HCT116 (cell line): Measurements from ENCODE around the gene LFNG. TPM values are rescaled to one million over a fixed set of nuclear protein-coding genes. Genes with fewer than 3 reads are reported as not detected.

Source experiments
- ATAC-seq: fragments of 200-7000 bp; cut with Tn5 transposase; 2 replicates; pipeline ENCODE4 v1.9.1; 2020; ENCODE audit warnings: mild to moderate bottlenecking, moderate library complexity
- BruUV-seq: library from RNA; stranded (reverse); fragments of 400-500 nt; replicated peaks from 2 replicates; lab custom pipeline; 2021; lab: Mats Ljungman, UMichigan
- CTCF ChIA-PET: fragments of 300-600 bp; sonication (Branson Sonifier 250); formaldehyde crosslinking; loops from one replicate; lab custom pipeline; 2021; ENCODE audit warnings: antibody characterized with exemption; lab: Charles Lee
- POLR2A ChIA-PET: fragments of 300-600, 350-600 bp; sonication (Branson Sonifier 250); formaldehyde crosslinking; loops from one replicate; lab custom pipeline; 2021; ENCODE audit warnings: antibody characterized with exemption; lab: Charles Lee
- RAD21 ChIA-PET, 2 experiments: fragments of 300-600 bp; sonication (Branson Sonifier 250); formaldehyde crosslinking; loops; one replicate each; lab custom pipeline; 2023; ENCODE audit warnings: low total read pairs in 2 of 2; ENCODE audit not compliant: uncharacterized antibody in 2 of 2, unreplicated experiment in 2 of 2, low non-redundant PET in 1 of 2; lab: Charles Lee
- DNase-seq: peaks from one replicate; pipeline ENCODE4 v3.0.0-alpha.2; 2010; ENCODE audit warnings: low read depth, low spot score
- H2AFZ ChIP-seq: fragments of 200-600 bp; shearing (Covaris generic), sonication (generic); 2 replicates; pipeline ENCODE4 v1.6.1; 2017; ENCODE audit warnings: low read depth, mixed run types, mixed read lengths, antibody characterized with exemption, low read length; ENCODE audit not compliant: poor library complexity, severe bottlenecking
- H3K27ac ChIP-seq: 2 replicates; pipeline ENCODE4 v1.5.1; 2012; ENCODE audit warnings: low read depth, low read length
- H3K27me3 ChIP-seq: fragments of 200-600 bp; sonication (generic); 2 replicates; pipeline ENCODE4 v1.6.1; 2016; ENCODE audit warnings: mixed run types, low read length, mixed read lengths; ENCODE audit not compliant: insufficient read depth
- H3K36me3 ChIP-seq, 2 experiments: fragments of 200-500 bp in 1 of 2; fragments of 200-600 bp in 1 of 2; sonication (Bioruptor generic) in 1 of 2; sonication (generic) in 1 of 2; 2 replicates each; pipeline versions ENCODE4 v1.5.1 to v1.6.1; 2014 to 2016; ENCODE audit warnings: low read length in 2 of 2, inconsistent platforms in 1 of 2, mixed read lengths in 1 of 2, mixed run types in 1 of 2; ENCODE audit not compliant: insufficient read depth in 2 of 2, control insufficient read depth in 1 of 2
- H3K4me1 ChIP-seq, 2 experiments: fragments of 200-600 bp in 1 of 2; sonication (generic) in 1 of 2; 2 replicates each; pipeline versions ENCODE4 v1.5.1 to v1.6.1; 2012 to 2017; ENCODE audit warnings: low read length in 2 of 2, inconsistent platforms in 1 of 2, mild to moderate bottlenecking in 1 of 2, mixed read lengths in 1 of 2, mixed run types in 1 of 2, moderate library complexity in 1 of 2; ENCODE audit not compliant: insufficient read depth in 2 of 2, control insufficient read depth in 1 of 2
- H3K4me2 ChIP-seq: fragments of 200-600 bp; sonication (generic); 2 replicates; pipeline ENCODE4 v1.6.1; 2017; ENCODE audit warnings: mixed run types, low read length, mixed read lengths
- H3K4me3 ChIP-seq, 2 experiments: fragments of 200-600 bp in 1 of 2; sonication (generic) in 1 of 2; replicated peaks in 1 of 2; 2 replicates each; pipeline ENCODE4 v1.5.1; 2011 to 2016; ENCODE audit warnings: low read length in 2 of 2, control low read depth in 1 of 2, low read depth in 1 of 2, mild to moderate bottlenecking in 1 of 2, mixed read lengths in 1 of 2, mixed run types in 1 of 2
- H3K79me2 ChIP-seq: fragments of 200-600 bp; sonication (generic); 2 replicates; pipeline ENCODE4 v1.6.1; 2017; ENCODE audit warnings: mild to moderate bottlenecking, mixed run types, low read length, moderate library complexity, mixed read lengths; ENCODE audit not compliant: insufficient read depth
- H3K9ac ChIP-seq: fragments of 200-600 bp; sonication (generic); 2 replicates; pipeline ENCODE4 v1.6.1; 2016; ENCODE audit warnings: low read length, mixed read lengths
- H3K9me2 ChIP-seq: fragments of 200-600 bp; sonication (generic), shearing (Covaris generic); 2 replicates; pipeline ENCODE4 v1.6.1; 2017; ENCODE audit warnings: mixed run types, mild to moderate bottlenecking, moderate library complexity; ENCODE audit not compliant: insufficient read depth
- H3K9me3 ChIP-seq, 2 experiments: fragments of 200-500 bp in 1 of 2; fragments of 200-600 bp in 1 of 2; sonication (Bioruptor generic) in 1 of 2; sonication (generic) in 1 of 2; 2 replicates each; pipeline ENCODE4 v1.6.1; 2014 to 2017; ENCODE audit warnings: low read length in 2 of 2, mixed read lengths in 2 of 2, inconsistent platforms in 1 of 2, low read depth in 1 of 2, mild to moderate bottlenecking in 1 of 2, mixed run types in 1 of 2, moderate library complexity in 1 of 2; ENCODE audit not compliant: control insufficient read depth in 1 of 2, insufficient read depth in 1 of 2
- H4K20me1 ChIP-seq: fragments of 200-600 bp; sonication (generic), shearing (Covaris generic); 2 replicates; pipeline ENCODE4 v1.6.1; 2017; ENCODE audit warnings: mixed run types, mild to moderate bottlenecking, moderate library complexity; ENCODE audit not compliant: insufficient read depth
- CTCF ChIP-seq, 3 experiments: fragments of 200-600 bp in 1 of 3; sonication (generic) in 1 of 3; IDR thresholded peaks in 2 of 3; conservative IDR thresholded peaks in 1 of 3; 2 replicates each; pipeline ENCODE4 v1.5.1; 2012 to 2017; ENCODE audit warnings: low read depth in 2 of 3, low read length in 2 of 3, antibody characterized with exemption in 1 of 3, borderline replicate concordance in 1 of 3, control low read depth in 1 of 3, mild to moderate bottlenecking in 1 of 3, mixed read lengths in 1 of 3, mixed run types in 1 of 3, moderate library complexity in 1 of 3; ENCODE audit not compliant: insufficient read depth in 1 of 3
- ELF1 ChIP-seq: IDR thresholded peaks from 2 replicates; pipeline ENCODE4 v1.6.1; 2012; ENCODE audit warnings: low read depth, borderline replicate concordance
- EZH2phosphoT487 ChIP-seq: fragments of 200-600 bp; IDR thresholded peaks from 2 replicates; pipeline ENCODE4 v1.6.1; 2018; ENCODE audit warnings: antibody characterized with exemption, borderline replicate concordance
- FOSL1 ChIP-seq: IDR thresholded peaks from 2 replicates; pipeline ENCODE4 v1.6.1; 2012; ENCODE audit warnings: low read depth
- RAD21 ChIP-seq: IDR thresholded peaks from 2 replicates; pipeline ENCODE4 v1.6.1; 2012; ENCODE audit warnings: low read depth, mild to moderate bottlenecking
- SP1 ChIP-seq: IDR thresholded peaks from 2 replicates; pipeline ENCODE4 v1.6.1; 2012; ENCODE audit warnings: low read depth
- SRF ChIP-seq: IDR thresholded peaks from 2 replicates; pipeline ENCODE4 v1.6.1; 2012; ENCODE audit warnings: low read depth
- TCF7L2 ChIP-seq: IDR thresholded peaks from 2 replicates; pipeline ENCODE4 v1.7.0; 2011; ENCODE audit warnings: borderline replicate concordance, inconsistent platforms; ENCODE audit not compliant: insufficient read depth, insufficient read length; ENCODE audit errors: extremely low read depth
- ZFX ChIP-seq: fragments of 450-650 bp; IDR thresholded peaks from 2 replicates; pipeline ENCODE4 v1.6.1; 2017
- ZNF274 ChIP-seq: fragments of 200-500 bp; sonication (Bioruptor generic); IDR thresholded peaks from 2 replicates; pipeline ENCODE4 v1.6.1; 2014; ENCODE audit warnings: mild to moderate bottlenecking, low read depth, low read length, inconsistent platforms
- intact Hi-C: fragments of 100-400 bp; cut with micrococcal nuclease; formaldehyde crosslinking; loops from 2 replicates; pipeline ENCODE4 v1.10.0; 2022
- total RNA-seq: library from RNA; stranded (reverse); gene quantifications from one replicate; pipeline ENCODE4 v1.2.1, GENCODE V29; 2021; ENCODE audit not compliant: unreplicated experiment

The LFNG gene
- total RNA-seq, 1 experiment from 2014 or later = 14.3 TPM

GRCh38 chr7:2508327-2509215 is 11.0 kb upstream of the LFNG start:
- BruUV-seq = no TSS peak
- Histone ChIP-seq H2AFZ (no peak overlapping the region), H3K27ac (no peak overlapping the region; the same call in 1 of the 2 replicates), H3K4me2 (no peak overlapping the region), H3K9ac (no peak overlapping the region), H4K20me1 (no peaks in the 10 kb centered on the region), H3K79me2 (no peaks in the 10 kb centered on the region), H3K4me1 (no peaks in the 10 kb centered on the region), H3K9me3 (no peaks in the 10 kb centered on the region), H3K36me3 (no peaks in the 10 kb centered on the region), H3K9me2 (no peaks in the 10 kb centered on the region), H3K27me3 (no peaks in the 10 kb centered on the region), H3K4me3 (no peak overlapping the region)
- TF ChIP-seq FOSL1 (no peak), TCF7L2 (no peak), ZNF274 (no peak), EZH2phosphoT487 (no peak), CTCF (IDR thresholded peaks at IDR 0.05 in 2 of 3, conservative IDR thresholded peaks at IDR 0.05 in 1 of 3; ENCODE audit: borderline replicate concordance in 1 of 3, insufficient read depth in 1 of 3, low read depth in 2 of 3, low read length in 2 of 3) (no peak), ZFX (no peak), SP1 (no peak), ELF1 (no peak), RAD21 (no peak), SRF (no peak)
- ATAC-seq (no peak), DNase-seq (no peak)
- POLR2A ChIA-PET = no interaction called here
- RAD21 ChIA-PET = no interaction called here
- intact Hi-C loops = no loop called here
- CTCF ChIA-PET = no interaction called here
